ENCODE measurements around the gene CSNK1D.

CSNK1D gene

GRCh38 chr17:82309656-82310570 lies 36.4 kb upstream of the CSNK1D start:
- no peak for DNase-seq

GRCh38 chr17:82305727-82306300 lies 32.3 kb upstream of the CSNK1D start:
- DNase-seq: no peak

- no peak for DNase-seq
Observed at GRCh38 chr17:82304826-82305726, 31.6 kb upstream of the CSNK1D start.

- DNase-seq: no peak
Observed at GRCh38 chr17:82303944-82304808, 30.7 kb upstream of the CSNK1D start.

- DNase-seq: no peak
Observed at GRCh38 chr17:82302991-82303943, 29.8 kb upstream of the CSNK1D start.

- DNase-seq: no peak
Observed at GRCh38 chr17:82302568-82302963, 29.1 kb upstream of the CSNK1D start.

- no peak for DNase-seq
Observed at GRCh38 chr17:82301916-82302567, 28.5 kb upstream of the CSNK1D start.

GRCh38 chr17:82301300-82301915 lies 27.9 kb upstream of the CSNK1D start:
- no peak for DNase-seq

- DNase-seq: peak; percentile 53
Observed at GRCh38 chr17:82300707-82301270, 27.3 kb upstream of the CSNK1D start.

- DNase-seq: no peak
Observed at GRCh38 chr17:82300228-82300627, 26.7 kb upstream of the CSNK1D start.

- no peak for DNase-seq
Observed at GRCh38 chr17:82299452-82299851, 26.0 kb upstream of the CSNK1D start.

GRCh38 chr17:82298538-82299421 lies 25.3 kb upstream of the CSNK1D start:
- DNase-seq: no peak

- peak; percentile 84 for DNase-seq
Observed at GRCh38 chr17:82297714-82298537, 24.4 kb upstream of the CSNK1D start.

- DNase-seq: no peak
Observed at GRCh38 chr17:82297280-82297713, 23.8 kb upstream of the CSNK1D start.

- DNase-seq: no peak
Observed at GRCh38 chr17:82296511-82297279, 23.2 kb upstream of the CSNK1D start.

GRCh38 chr17:82295472-82295814 lies 21.9 kb upstream of the CSNK1D start:
- DNase-seq: no peak

Data from NCI-H1436 (cell line).